Stimulated activated memory B cell treated with anti-CD40 and anti-IgM and Interleukin-4, amounts not matched to agents 10 μg/mL and 1 μg/mL and 100 μg/mL, for 72 hours (primary cell): ENCODE data around the gene CTXND1.
A peak's percentile ranks its signal among the peaks of the same experiment; 100 is the strongest.
"Not testable (repeated sequence)": the region's sequence is repeated elsewhere in the genome, so short reads cannot be mapped to it uniquely, and the experiment has no call there.

ENCODE experiments used
- ATAC-seq: fragments of 150-1000 bp; cut with Tn5 transposase; 2 replicates; pipeline ENCODE4 v1.10.0; 2021
- H3K27ac Mint-ChIP-seq: one replicate; pipeline ENCODE4 v1.8.0; 2022; ENCODE audit warnings: mild to moderate bottlenecking, mixed read lengths
- H3K27me3 Mint-ChIP-seq: one replicate; pipeline ENCODE4 v1.8.0; 2022; ENCODE audit warnings: mixed read lengths
- H3K36me3 Mint-ChIP-seq: one replicate; pipeline ENCODE4 v1.8.0; 2022; ENCODE audit warnings: mixed read lengths
- H3K4me1 Mint-ChIP-seq: one replicate; pipeline ENCODE4 v1.8.0; 2022; ENCODE audit warnings: mixed read lengths
- H3K4me3 Mint-ChIP-seq: one replicate; pipeline ENCODE4 v1.8.0; 2022; ENCODE audit warnings: mild to moderate bottlenecking, moderate library complexity, mixed read lengths
- H3K9me3 Mint-ChIP-seq: one replicate; pipeline ENCODE4 v1.8.0; 2022; ENCODE audit warnings: mixed read lengths

Gene CTXND1

DNA sequence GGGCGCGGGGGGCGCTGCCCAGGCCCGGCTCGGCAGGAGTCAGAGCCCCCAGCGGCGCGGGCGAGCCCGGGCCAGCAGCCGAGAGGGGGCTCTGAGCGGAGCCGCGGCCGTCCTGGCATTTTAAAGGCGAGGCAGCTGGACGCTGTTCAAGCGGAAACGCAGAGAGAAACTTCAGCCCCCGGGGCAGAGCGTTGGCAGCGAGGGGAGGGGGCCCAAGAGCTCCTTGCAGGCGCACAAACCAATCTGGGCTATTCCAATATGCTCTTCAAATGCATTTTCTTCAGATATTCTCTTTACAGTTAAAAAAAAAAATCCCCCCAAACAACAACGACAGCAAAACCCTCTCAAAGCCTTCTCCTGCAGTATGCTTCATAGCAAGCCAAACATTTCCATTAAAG is at the start of gene CTXND1:
TSS of gene CTXND1 (minus strand) at position 93 of the 398 bp plus-strand sequence. CDS start 50,264 bp downstream, outside the sequence.
- Mint-ChIP-seq H3K27ac (no peak within 1 kb of the TSS), H3K36me3 (no peaks in the 10 kb centered on the region), H3K9me3 (no peaks in the 10 kb centered on the region), H3K4me3 (peak within 1 kb of the TSS; percentile 42), H3K27me3 (peaks cover 62% of the 10 kb centered on the region), H3K4me1 (no peaks in the 10 kb centered on the region)
- no peak for ATAC-seq

DNA sequence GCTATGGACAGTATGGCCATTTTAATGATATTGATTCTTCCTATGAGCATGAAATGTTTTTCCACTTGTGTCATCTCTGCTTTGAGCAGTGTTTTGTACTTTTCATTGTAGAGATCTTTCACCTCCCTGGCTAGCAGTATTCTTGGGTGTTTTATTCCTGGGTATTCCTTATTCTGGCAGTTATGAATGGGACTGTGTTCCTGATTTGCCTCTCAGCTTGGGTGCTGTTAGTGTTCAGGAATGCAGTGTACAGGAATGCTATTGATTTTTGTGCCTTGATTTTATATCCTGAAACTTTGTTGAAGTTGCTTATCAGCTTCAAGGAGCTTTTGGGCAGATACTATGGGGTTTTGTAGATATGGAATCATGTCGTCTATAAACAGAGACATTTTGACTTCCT is 49.5 kb upstream of the CTXND1 start:
- Mint-ChIP-seq H3K4me3 (no peak overlapping the region), H3K27me3 (peaks cover 10% of the 10 kb centered on the region), H3K4me1 (no peaks in the 10 kb centered on the region), H3K36me3 (no peaks in the 10 kb centered on the region), H3K27ac (no peak overlapping the region), H3K9me3 (peaks cover 7% of the 10 kb centered on the region)
- no peak for ATAC-seq

DNA sequence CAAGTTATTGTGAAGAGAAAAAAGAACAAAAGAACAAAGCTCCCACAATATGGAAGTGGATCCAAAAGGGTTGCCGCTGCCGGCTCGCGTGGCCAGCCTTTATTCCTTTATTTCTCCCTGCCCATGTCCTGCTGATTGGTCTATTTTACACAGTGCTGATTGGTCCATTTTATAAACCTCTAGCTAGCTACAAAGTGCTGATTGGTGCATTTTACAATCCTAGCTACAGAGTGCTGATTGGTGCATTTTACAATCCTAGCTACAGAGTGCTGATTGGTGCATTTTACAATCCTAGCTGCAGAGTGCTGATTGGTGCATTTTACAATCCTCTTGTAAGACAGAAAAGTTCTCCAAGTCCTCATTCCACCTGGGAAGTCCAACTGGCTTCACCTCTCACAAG is 43.8 kb upstream of the CTXND1 start:
- H3K4me3 Mint-ChIP-seq, H3K36me3 Mint-ChIP-seq, H3K4me1 Mint-ChIP-seq, H3K27ac Mint-ChIP-seq, H3K9me3 Mint-ChIP-seq, ATAC-seq: not testable (repeated sequence)
- peaks cover 22% of the 10 kb centered on the region for H3K27me3 Mint-ChIP-seq

DNA sequence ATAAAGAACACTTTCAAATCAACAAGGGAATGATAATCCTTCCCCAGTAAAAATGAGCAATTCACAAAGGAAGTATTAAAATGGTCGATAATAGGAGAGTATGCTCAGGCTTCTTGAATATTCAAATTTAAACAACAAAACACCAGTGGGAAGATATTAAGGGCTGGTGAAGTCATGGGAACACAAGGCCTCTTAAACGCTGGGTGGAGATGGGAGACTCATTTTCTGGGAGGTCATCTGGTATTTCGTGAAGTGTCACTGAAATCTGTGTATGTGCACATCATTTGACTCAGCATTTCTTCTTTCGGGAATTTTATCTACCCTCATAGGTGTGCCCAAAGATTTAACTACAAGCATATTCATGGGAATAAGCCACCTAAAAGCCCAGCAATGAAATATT is 40.1 kb upstream of the CTXND1 start:
- Mint-ChIP-seq H3K4me1 (no peaks in the 10 kb centered on the region), H3K4me3 (no peak overlapping the region), H3K27ac (no peak overlapping the region), H3K36me3 (no peaks in the 10 kb centered on the region), H3K9me3 (peaks cover 3% of the 10 kb centered on the region), H3K27me3 (peaks cover 22% of the 10 kb centered on the region)
- ATAC-seq: no peak

DNA sequence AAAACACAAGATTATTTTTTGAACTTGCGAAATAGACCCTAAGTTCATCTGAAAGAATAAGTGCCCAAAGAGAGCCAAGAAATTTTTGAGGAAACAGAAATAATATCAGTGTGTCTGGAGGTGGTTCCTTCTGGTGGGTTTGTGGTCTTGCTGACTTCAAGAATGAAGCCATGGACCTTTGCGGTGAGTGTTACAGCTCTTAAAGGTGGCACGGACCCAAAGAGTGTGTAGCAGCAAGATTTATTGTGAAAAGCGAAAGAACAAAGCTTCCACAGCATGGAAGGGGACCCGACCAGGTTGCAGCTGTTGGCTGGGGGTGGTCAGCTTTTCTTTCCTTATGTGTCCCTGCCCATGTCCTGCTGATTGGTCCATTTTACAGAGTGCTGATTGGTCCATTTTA is 38.9 kb upstream of the CTXND1 start:
- H3K27ac Mint-ChIP-seq, H3K9me3 Mint-ChIP-seq, H3K36me3 Mint-ChIP-seq, H3K4me3 Mint-ChIP-seq, H3K4me1 Mint-ChIP-seq, ATAC-seq: not testable (repeated sequence)
- peaks cover 26% of the 10 kb centered on the region for H3K27me3 Mint-ChIP-seq

DNA sequence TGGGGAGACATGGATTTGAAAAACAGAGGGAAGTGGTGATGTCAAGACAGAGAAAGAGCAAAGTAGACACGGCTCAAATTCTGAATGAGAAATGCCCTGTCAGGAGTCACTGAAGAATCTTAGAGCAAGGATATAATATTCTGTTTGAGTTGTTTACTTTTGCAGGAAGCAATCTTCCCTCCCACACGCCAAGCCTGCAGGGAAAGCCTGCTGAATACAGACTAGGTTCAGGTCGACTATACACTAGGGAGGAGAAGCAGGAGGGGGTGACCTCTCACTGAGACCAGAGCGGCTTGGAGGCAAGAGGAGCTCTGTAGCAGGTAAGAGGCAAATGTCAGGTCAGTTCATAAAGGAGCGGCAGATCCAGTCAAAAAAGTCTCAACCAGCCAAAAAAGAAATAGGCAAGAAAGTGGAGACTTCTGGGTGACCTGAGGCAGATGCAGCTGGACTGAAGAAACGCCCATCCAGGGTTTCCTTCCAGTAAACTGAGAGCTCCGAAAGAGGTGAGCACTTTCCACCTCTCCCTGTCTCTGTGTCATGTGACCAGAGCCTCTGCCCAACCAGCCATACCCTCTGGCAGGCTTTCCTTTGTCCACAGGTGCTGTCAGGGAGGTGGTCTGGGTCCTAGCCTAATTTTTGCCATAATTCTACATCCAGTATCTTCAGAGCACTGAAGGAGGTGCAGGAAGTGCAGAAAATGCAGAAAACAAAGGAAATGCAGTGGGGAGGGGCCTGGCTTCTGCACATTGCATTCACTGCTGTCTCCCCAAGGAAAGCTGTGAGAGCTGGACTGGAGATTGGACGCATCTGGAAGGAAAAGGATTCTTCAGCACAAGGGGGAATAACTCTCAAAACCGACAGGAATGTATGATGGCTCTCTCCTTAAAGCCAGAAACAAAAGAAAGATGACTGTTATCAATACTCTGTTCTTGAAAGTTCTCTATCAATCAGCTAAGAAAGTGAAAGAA is 37.8 kb upstream of the CTXND1 start:
- Mint-ChIP-seq H3K9me3 (no peaks in the 10 kb centered on the region), H3K36me3 (no peaks in the 10 kb centered on the region), H3K4me1 (no peaks in the 10 kb centered on the region), H3K27ac (no peak overlapping the region), H3K27me3 (peaks cover 26% of the 10 kb centered on the region), H3K4me3 (no peak overlapping the region)
- no peak for ATAC-seq

DNA sequence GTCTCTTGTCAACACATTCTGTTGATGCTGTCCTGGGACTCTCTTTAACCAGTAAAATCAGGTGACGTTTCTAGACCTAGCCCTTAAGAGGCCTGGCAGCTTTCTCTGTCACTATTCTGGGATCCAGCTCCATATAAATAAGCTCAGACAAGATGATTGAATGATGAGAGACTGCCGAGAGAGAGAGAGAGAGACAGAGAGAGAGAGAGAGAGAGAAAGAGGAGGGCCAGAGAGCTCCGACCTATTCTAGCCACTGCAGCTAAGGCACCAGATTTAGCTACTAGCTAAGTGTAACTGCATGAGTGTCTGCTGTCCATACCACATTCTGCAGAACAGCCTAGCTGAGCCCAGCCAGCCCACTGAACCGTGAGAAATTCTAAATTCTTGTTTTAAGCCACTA is 36.1 kb upstream of the CTXND1 start:
- Mint-ChIP-seq H3K27ac (no peak overlapping the region), H3K4me3 (no peak overlapping the region), H3K4me1 (no peaks in the 10 kb centered on the region), H3K27me3 (peaks cover 24% of the 10 kb centered on the region), H3K9me3 (no peaks in the 10 kb centered on the region), H3K36me3 (no peaks in the 10 kb centered on the region)
- ATAC-seq: no peak

DNA sequence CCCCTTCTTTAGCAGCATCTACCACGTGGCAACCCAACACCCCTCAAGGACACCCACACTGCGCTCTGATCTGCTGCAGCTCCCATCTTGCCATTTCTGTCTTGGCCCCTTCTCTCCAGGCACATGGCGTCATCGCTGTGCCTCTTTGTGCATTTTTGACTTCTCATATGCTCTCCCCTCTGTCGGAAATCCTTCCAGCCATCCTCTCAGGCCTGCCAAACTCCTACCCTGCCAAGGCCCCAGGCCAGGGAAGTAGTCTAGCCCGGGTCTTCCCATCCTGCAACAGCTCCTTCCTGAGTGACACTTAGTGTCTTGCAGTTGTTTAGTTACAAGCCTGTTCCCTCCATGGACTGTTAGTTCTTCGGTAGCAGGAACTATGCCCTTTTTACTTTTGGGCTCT is 34.0 kb upstream of the CTXND1 start:
- Mint-ChIP-seq H3K4me1 (no peaks in the 10 kb centered on the region), H3K36me3 (no peaks in the 10 kb centered on the region), H3K9me3 (no peaks in the 10 kb centered on the region), H3K27ac (no peak overlapping the region), H3K4me3 (no peak overlapping the region), H3K27me3 (peaks cover 24% of the 10 kb centered on the region)
- ATAC-seq: no peak

DNA sequence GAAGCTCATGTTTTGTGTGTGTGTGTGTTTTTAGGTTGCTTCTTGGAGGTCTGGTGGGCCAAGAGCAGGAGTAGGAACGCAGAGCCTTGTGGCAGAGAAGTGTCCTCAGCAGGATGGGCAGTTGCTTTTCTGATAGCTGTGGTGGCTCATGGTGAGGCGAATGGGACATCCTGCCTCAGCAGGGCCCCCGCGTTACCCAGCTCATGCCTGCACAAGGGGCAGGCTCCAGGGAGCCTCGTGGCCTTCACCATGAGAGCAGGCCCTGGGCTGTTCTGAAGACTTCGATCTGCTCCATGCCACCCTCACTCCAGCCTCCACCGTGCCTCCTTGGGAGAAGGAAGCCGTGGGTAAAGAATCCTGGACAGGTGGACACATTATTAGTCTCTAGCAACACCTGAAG is 33.4 kb upstream of the CTXND1 start:
- no peak for ATAC-seq
- no peaks in the 10 kb centered on the region for H3K4me1 Mint-ChIP-seq
- no peak overlapping the region for H3K27ac Mint-ChIP-seq
- peaks cover 24% of the 10 kb centered on the region for H3K27me3 Mint-ChIP-seq
- no peaks in the 10 kb centered on the region for H3K36me3 Mint-ChIP-seq
- H3K4me3 Mint-ChIP-seq: no peak overlapping the region
- no peaks in the 10 kb centered on the region for H3K9me3 Mint-ChIP-seq

DNA sequence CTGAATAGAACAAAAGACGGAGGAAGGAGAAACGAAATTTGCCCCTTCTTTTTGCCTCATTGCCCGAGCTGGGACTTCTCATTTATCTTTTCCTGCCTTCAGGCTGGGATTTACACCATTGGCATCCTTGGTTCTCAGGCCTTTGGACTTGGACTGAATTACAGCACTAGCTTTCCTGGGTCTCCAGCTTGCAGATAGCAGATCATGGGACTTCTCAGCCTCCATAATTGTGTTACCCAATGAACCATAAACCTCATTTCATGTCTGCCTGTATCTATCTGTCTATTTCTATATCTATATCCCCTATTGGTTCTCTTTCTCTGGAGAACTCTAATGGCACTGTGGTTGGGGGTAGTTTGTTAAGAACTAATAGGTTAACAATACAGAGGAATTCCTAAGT is 31.5 kb upstream of the CTXND1 start:
- no peak for ATAC-seq
- H3K27ac Mint-ChIP-seq: no peak overlapping the region
- H3K4me3 Mint-ChIP-seq: no peak overlapping the region
- no peaks in the 10 kb centered on the region for H3K36me3 Mint-ChIP-seq
- no peaks in the 10 kb centered on the region for H3K9me3 Mint-ChIP-seq
- H3K27me3 Mint-ChIP-seq: peaks cover 24% of the 10 kb centered on the region
- no peaks in the 10 kb centered on the region for H3K4me1 Mint-ChIP-seq

DNA sequence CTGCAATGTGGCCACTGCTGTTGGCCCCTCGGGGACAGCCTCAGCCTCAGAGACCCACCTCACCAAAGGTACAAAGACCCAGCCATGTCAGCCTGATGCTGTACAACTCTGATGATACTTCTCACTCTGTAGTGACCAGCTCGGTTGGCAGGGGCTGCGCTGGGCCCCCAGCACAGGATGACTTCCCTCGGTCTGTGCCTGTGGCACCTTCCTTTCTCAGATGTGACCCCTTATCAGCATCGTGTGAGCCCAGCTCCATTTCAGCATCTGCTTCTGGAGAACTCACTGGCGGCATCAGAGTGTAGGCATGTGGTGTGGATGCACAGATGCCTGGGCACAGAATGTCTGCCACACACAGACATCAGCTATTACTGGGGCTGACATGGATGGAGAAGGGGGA is 25.1 kb upstream of the CTXND1 start:
- Mint-ChIP-seq H3K27me3 (no peaks in the 10 kb centered on the region), H3K27ac (no peak overlapping the region), H3K36me3 (no peaks in the 10 kb centered on the region), H3K4me3 (no peak overlapping the region), H3K9me3 (peaks cover 2% of the 10 kb centered on the region), H3K4me1 (no peaks in the 10 kb centered on the region)
- no peak for ATAC-seq

DNA sequence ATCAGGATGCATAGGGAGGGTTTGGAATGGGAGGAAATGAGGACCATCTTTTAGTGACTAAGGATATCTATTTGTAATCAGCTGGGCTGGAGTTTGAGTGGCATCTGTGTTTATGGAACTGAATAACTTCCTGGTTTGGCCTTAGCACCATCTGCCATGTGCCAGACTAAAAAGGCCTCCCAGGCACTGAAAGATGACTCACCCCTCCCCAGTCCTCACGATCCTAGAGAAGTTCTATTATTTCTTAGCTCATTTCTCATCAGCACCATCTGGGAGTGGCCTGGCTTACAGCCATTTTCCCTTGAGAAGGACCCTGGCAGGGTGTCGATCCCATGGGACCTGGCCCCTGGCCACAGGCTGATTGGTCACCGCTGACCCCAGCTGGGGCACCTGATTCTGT is 23.9 kb upstream of the CTXND1 start:
- Mint-ChIP-seq H3K4me1 (no peaks in the 10 kb centered on the region), H3K4me3 (no peak overlapping the region), H3K27me3 (peaks cover 10% of the 10 kb centered on the region), H3K27ac (no peak overlapping the region), H3K36me3 (no peaks in the 10 kb centered on the region), H3K9me3 (peaks cover 2% of the 10 kb centered on the region)
- ATAC-seq: no peak

DNA sequence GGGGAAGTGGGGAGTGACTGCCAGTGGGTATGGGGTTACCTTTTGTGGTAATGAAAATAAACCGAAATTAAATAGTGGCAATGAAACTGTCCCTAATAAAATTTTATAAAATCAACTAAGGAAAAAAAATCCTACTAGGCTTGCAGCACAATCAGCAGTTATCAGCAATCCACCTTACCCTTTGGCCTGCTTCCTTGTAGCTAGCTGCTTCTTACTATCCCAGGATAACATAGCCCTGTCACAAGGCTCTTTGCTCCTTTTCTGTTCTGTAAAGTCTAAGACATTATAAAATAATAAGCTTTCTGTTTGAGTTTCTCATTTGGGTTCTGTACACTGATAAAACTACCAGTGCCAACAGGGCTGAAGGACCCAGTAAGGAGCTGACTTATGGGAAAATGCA is 23.0 kb upstream of the CTXND1 start:
- Mint-ChIP-seq H3K4me1 (no peaks in the 10 kb centered on the region), H3K27me3 (peaks cover 11% of the 10 kb centered on the region), H3K36me3 (no peaks in the 10 kb centered on the region), H3K9me3 (peaks cover 2% of the 10 kb centered on the region), H3K4me3 (no peak overlapping the region), H3K27ac (no peak overlapping the region)
- ATAC-seq: no peak

DNA sequence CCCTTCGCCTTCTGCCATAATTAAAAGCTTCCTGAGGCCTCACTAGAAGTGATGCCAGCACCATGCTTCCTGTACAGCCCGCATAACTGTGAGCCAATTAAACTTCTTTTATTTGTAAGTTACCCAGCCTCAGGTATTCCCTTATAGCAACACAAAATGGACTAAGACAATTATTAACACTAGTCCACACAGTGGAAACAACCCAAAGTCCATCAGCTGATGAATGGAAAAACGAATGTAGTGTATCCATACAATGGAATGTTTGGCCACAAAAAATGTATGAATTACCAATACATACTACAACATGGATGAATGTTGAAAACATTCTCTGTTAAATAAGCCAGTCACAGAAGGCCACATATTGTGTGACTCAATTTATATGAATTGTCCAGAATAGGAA is 22.5 kb upstream of the CTXND1 start:
- H3K27me3 Mint-ChIP-seq: peaks cover 11% of the 10 kb centered on the region
- no peaks in the 10 kb centered on the region for H3K36me3 Mint-ChIP-seq
- H3K9me3 Mint-ChIP-seq: peaks cover 2% of the 10 kb centered on the region
- no peak for ATAC-seq
- no peak overlapping the region for H3K4me3 Mint-ChIP-seq
- H3K4me1 Mint-ChIP-seq: no peaks in the 10 kb centered on the region
- no peak overlapping the region for H3K27ac Mint-ChIP-seq

DNA sequence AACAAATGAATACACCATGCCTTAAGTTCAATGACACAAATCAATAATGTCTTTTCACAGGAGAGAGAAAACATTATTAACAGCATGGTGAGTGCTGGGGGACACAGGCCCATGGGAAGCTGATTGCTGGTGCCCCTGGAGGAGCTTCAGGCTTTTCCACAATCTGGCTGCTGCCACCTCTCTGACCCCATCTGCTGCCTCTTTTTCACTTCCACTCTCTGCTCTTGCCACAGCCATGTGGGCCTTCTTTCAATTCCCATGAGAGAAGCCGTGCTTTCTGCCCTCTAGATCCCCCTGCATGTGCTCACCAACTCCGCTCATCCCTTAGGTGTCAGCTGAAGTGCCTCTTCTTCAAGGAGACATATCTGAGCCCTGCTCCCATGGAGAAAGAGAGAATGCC is 21.0 kb upstream of the CTXND1 start:
- Mint-ChIP-seq H3K27ac (no peak overlapping the region), H3K36me3 (no peaks in the 10 kb centered on the region), H3K4me3 (no peak overlapping the region), H3K9me3 (peaks cover 2% of the 10 kb centered on the region), H3K4me1 (no peaks in the 10 kb centered on the region), H3K27me3 (peaks cover 24% of the 10 kb centered on the region)
- ATAC-seq: peak; percentile 43

DNA sequence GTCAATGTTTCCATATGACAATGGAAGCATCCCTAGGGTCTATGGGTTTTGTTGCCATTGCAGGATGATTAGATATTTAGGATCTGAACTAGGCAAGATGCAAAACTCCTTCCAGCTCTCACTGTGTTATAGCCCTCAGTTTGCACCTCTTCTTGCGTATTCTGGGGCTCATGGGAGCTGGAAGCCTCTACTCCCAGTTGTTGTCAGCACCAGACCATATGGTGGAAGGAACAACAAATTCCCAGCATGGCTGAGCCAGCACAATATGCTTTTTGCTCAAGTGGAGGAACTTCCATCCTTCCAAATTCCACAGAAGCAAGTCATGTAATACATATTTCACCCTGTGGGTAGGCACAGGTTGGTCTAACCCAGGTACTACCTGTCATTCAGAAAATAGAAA is 18.5 kb upstream of the CTXND1 start:
- H3K27ac Mint-ChIP-seq: no peak overlapping the region

More for the DNA sequence above, 18.5 kb upstream of the CTXND1 start:
- Mint-ChIP-seq H3K9me3 (peaks cover 2% of the 10 kb centered on the region), H3K4me3 (no peak overlapping the region), H3K36me3 (no peaks in the 10 kb centered on the region), H3K27me3 (peaks cover 30% of the 10 kb centered on the region), H3K4me1 (no peaks in the 10 kb centered on the region)
- ATAC-seq: no peak
